MM.1S (cell line): ENCODE data around the gene EFEMP2.

ENCODE experiments used
- CTCF ChIP-seq: fragments of 300-600 bp; sonication (generic); IDR thresholded peaks from 2 replicates; pipeline ENCODE4 v1.5.1; 2016; ENCODE audit warnings: antibody characterized with exemption, low read length, mixed read lengths
- EZH2 ChIP-seq: fragments of 300-600 bp; sonication (generic); optimal IDR thresholded peaks from 2 replicates; pipeline ENCODE3; 2017; ENCODE audit warnings: low read depth, mild to moderate bottlenecking, antibody characterized with exemption, low read length, mixed read lengths
- EZH2phosphoT487 ChIP-seq: fragments of 300-600 bp; sonication (generic); IDR thresholded peaks from 2 replicates; pipeline ENCODE4 v1.6.1; 2018; ENCODE audit warnings: antibody characterized with exemption, low read length

- TF ChIP-seq CTCF (no peak), EZH2 (no peak), EZH2phosphoT487 (no peak)
These were observed 21.5 kb upstream of the EFEMP2 start for GRCh38 chr11:65894034-65894591.
